ENCODE data around the gene TRIM52. TPM values are rescaled to one million over a fixed set of nuclear protein-coding genes. Genes with fewer than 3 reads are reported as not detected.
A peak's percentile ranks its signal among the peaks of the same experiment; 100 is the strongest.

The TRIM52 gene
- total and polyA plus RNA-seq, 2 of the 13 experiments (the other 11 are each of a cell fraction or from before 2014, with no cell fraction given), result 7.2 to 11.6 TPM

DNA sequence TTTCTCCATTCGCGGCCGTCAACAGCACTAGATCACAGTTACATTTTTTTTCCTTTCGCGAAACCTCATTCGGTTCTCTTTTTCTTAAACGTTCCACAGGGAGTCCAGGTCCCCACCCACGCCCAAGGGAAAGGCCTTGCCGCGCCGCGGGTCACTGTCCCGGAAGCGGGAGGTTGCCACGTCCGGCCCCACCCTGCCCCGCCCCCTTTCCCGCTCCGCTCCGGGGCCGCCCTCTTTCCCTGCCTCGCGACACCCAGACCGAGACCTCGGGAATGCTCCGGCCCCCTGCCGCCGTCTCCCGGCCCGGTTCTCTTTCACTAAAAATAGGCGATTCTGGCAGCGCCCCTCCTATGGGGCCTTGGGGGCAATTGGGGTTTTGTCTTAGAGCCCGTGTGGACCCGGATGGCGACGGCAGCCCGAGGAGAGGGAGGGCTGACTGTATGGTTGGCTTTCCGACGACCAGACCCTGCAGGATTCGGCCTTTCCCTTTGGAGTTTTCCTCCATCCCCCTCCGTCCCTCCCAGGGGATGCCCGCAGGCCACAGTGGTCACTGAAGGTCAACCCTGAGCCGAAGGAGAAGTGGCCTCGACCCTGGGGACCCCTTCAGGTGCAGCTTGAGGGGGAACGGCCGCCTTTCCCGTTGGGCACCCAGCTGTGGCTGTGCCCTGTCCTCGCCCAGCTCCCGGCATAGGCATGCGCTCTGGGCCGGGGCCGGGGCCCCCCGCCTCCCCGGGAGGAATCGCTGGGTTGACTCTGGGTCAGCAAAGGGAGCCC, 14.5 kb downstream of the TRIM52 start (continued):
- no peak for TF ChIP-seq ZSCAN12 (CRISPR knock-in tag; IDR thresholded peaks at IDR 0.05)
- no peak for TF ChIP-seq ZNF747 (CRISPR knock-in tag; IDR thresholded peaks at IDR 0.05; ENCODE audit: borderline replicate concordance)
- no peak for TF ChIP-seq NFYB (CRISPR knock-in tag; IDR thresholded peaks at IDR 0.05)
- TF ChIP-seq ZNF709 (CRISPR knock-in tag; IDR thresholded peaks at IDR 0.05), result no peak
- TF ChIP-seq, protein P1, sequence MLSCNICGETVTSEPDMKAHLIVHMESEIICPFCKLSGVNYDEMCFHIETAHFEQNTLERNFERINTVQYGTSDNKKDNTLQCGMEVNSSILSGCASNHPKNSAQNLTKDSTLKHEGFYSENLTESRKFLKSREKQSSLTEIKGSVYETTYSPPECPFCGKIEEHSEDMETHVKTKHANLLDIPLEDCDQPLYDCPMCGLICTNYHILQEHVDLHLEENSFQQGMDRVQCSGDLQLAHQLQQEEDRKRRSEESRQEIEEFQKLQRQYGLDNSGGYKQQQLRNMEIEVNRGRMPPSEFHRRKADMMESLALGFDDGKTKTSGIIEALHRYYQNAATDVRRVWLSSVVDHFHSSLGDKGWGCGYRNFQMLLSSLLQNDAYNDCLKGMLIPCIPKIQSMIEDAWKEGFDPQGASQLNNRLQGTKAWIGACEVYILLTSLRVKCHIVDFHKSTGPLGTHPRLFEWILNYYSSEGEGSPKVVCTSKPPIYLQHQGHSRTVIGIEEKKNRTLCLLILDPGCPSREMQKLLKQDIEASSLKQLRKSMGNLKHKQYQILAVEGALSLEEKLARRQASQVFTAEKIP (CRISPR knock-in tag; IDR thresholded peaks at IDR 0.05; ENCODE audit: borderline replicate concordance), result no peak
- TF ChIP-seq, protein P2, sequence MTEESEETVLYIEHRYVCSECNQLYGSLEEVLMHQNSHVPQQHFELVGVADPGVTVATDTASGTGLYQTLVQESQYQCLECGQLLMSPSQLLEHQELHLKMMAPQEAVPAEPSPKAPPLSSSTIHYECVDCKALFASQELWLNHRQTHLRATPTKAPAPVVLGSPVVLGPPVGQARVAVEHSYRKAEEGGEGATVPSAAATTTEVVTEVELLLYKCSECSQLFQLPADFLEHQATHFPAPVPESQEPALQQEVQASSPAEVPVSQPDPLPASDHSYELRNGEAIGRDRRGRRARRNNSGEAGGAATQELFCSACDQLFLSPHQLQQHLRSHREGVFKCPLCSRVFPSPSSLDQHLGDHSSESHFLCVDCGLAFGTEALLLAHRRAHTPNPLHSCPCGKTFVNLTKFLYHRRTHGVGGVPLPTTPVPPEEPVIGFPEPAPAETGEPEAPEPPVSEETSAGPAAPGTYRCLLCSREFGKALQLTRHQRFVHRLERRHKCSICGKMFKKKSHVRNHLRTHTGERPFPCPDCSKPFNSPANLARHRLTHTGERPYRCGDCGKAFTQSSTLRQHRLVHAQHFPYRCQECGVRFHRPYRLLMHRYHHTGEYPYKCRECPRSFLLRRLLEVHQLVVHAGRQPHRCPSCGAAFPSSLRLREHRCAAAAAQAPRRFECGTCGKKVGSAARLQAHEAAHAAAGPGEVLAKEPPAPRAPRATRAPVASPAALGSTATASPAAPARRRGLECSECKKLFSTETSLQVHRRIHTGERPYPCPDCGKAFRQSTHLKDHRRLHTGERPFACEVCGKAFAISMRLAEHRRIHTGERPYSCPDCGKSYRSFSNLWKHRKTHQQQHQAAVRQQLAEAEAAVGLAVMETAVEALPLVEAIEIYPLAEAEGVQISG (CRISPR knock-in tag; IDR thresholded peaks at IDR 0.05), result peak; percentile 72
- no peak for TF ChIP-seq SETDB1 (CRISPR knock-in tag; IDR thresholded peaks at IDR 0.05; ENCODE audit: borderline replicate concordance)
- TF ChIP-seq ZSCAN31 (CRISPR knock-in tag; IDR thresholded peaks at IDR 0.05; ENCODE audit: low read depth), result no peak
- no peak for TF ChIP-seq ZNF567 (CRISPR knock-in tag; IDR thresholded peaks at IDR 0.05; ENCODE audit: borderline replicate concordance)
- TF ChIP-seq, protein P3, sequence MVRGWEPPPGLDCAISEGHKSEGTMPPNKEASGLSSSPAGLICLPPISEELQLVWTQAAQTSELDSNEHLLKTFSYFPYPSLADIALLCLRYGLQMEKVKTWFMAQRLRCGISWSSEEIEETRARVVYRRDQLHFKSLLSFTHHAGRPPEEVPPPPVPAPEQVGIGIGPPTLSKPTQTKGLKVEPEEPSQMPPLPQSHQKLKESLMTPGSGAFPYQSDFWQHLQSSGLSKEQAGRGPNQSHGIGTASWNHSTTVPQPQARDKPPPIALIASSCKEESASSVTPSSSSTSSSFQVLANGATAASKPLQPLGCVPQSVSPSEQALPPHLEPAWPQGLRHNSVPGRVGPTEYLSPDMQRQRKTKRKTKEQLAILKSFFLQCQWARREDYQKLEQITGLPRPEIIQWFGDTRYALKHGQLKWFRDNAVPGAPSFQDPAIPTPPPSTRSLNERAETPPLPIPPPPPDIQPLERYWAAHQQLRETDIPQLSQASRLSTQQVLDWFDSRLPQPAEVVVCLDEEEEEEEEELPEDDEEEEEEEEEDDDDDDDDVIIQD (CRISPR knock-in tag; IDR thresholded peaks at IDR 0.05; ENCODE audit: low read depth), result no peak
- TF ChIP-seq, protein P4, sequence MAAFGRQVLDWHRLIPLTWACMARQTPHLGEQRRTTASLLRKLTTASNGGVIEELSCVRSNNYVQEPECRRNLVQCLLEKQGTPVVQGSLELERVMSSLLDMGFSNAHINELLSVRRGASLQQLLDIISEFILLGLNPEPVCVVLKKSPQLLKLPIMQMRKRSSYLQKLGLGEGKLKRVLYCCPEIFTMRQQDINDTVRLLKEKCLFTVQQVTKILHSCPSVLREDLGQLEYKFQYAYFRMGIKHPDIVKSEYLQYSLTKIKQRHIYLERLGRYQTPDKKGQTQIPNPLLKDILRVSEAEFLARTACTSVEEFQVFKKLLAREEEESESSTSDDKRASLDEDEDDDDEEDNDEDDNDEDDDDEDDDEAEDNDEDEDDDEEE (CRISPR knock-in tag; IDR thresholded peaks at IDR 0.05), result no peak
- no peak for TF ChIP-seq MAFG (CRISPR knock-in tag; IDR thresholded peaks at IDR 0.05)
- TF ChIP-seq TCF7 (IDR thresholded peaks at IDR 0.05; ENCODE audit: low read depth), result no peak
- TF ChIP-seq RFXAP (CRISPR knock-in tag; IDR thresholded peaks at IDR 0.05; ENCODE audit: borderline replicate concordance), result no peak
- no peak for TF ChIP-seq IRX3 (CRISPR knock-in tag; IDR thresholded peaks at IDR 0.05; ENCODE audit: borderline replicate concordance, low read depth)
- TF ChIP-seq ZNF138 (CRISPR knock-in tag; IDR thresholded peaks at IDR 0.05; ENCODE audit: low read depth), result no peak
- TF ChIP-seq HDAC1 (CRISPR knock-in tag; IDR thresholded peaks at IDR 0.05), result peak; percentile 42; the same call in 1 of the 2 replicates
- no peak for TF ChIP-seq MIER3 (CRISPR knock-in tag; IDR thresholded peaks at IDR 0.05; ENCODE audit: borderline replicate concordance)
- no peak for TF ChIP-seq CBFB (CRISPR knock-in tag; IDR thresholded peaks at IDR 0.05)
- TF ChIP-seq SP2 (CRISPR knock-in tag; IDR thresholded peaks at IDR 0.05), result peak; percentile 38; the same call in 1 of the 2 replicates
- TF ChIP-seq ELF4 (CRISPR knock-in tag; IDR thresholded peaks at IDR 0.05; ENCODE audit: borderline replicate concordance), result peak; percentile 19; the same call in 1 of the 2 replicates
- TF ChIP-seq MLLT10 (CRISPR knock-in tag; IDR thresholded peaks at IDR 0.05), result no peak
- TF ChIP-seq ZBTB42 (CRISPR knock-in tag; IDR thresholded peaks at IDR 0.05), result no peak
- no peak for TF ChIP-seq RCOR2 (CRISPR knock-in tag; IDR thresholded peaks at IDR 0.05)

Measured in HepG2 (cell line).